ENCODE data around the gene F7. TPM values are rescaled to one million over a fixed set of nuclear protein-coding genes. Genes with fewer than 3 reads are reported as not detected.
"Not testable (repeated sequence)": the region's sequence is repeated elsewhere in the genome, so short reads cannot be mapped to it uniquely, and the experiment has no call there.

The F7 gene
- total RNA-seq, 2 experiments from 2014 or later = 0.29 to 0.56 TPM

DNA sequence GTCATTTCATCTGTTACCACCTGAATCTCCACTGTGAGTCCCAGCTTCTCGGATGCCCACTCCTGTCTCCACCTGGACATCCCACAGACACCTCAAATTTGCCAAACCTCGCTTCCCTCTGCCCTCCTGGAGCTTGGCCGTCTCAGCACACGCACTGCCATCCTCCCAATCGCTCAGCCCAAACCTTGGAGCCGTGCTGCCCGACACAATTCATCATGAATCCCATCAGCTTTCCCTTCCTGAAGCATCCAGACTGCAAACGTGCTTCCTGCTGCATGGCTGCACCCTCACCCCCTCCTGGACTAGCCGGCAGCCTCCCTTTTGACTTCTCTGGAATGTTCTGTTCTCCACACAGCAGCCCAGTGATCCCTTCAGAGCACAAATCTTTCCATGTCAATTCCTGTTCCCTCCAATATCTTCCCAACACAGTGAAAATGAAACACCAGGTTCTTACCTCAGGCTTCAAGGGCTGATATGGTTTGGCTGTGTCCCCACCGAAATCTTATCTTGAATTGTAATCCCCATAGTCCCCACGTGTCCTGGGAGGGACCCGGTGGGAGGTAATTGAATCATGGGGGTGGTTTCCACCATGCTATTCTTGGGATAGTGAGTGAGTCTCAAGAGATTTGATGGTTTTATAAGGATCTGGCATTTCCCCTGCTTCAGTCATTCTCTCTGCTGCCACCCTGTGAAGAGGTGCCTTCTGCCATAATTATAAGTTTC lies 51.8 kb downstream of the F7 start:
- H3K27me3 Mint-ChIP-seq = no peaks in the 10 kb centered on the region
- POLR2A ChIA-PET = interaction anchor here (1.1 kb wide), 1 partner anchor 50 kb away, joined by 3 read pairs; no protein-coding TSS in a partner anchor
- CTCF ChIA-PET = no interaction called here
- intact Hi-C loops (cut with micrococcal nuclease) = loop anchor here (10.0 kb wide), 1 partner anchor 193 kb away; the partner anchor contains the start of gene MCF2L
- peaks cover 17% of the 10 kb centered on the region for H3K9me3 Mint-ChIP-seq
- H3K4me3 Mint-ChIP-seq = no peak overlapping the region
- H3K4me1 Mint-ChIP-seq (ENCODE audit: low read depth) = peaks cover 17% of the 10 kb centered on the region
- no peak overlapping the region for H3K27ac Mint-ChIP-seq
- peak; percentile 3 for DNase-seq
- H3K36me3 Mint-ChIP-seq = peaks cover 4% of the 10 kb centered on the region

DNA sequence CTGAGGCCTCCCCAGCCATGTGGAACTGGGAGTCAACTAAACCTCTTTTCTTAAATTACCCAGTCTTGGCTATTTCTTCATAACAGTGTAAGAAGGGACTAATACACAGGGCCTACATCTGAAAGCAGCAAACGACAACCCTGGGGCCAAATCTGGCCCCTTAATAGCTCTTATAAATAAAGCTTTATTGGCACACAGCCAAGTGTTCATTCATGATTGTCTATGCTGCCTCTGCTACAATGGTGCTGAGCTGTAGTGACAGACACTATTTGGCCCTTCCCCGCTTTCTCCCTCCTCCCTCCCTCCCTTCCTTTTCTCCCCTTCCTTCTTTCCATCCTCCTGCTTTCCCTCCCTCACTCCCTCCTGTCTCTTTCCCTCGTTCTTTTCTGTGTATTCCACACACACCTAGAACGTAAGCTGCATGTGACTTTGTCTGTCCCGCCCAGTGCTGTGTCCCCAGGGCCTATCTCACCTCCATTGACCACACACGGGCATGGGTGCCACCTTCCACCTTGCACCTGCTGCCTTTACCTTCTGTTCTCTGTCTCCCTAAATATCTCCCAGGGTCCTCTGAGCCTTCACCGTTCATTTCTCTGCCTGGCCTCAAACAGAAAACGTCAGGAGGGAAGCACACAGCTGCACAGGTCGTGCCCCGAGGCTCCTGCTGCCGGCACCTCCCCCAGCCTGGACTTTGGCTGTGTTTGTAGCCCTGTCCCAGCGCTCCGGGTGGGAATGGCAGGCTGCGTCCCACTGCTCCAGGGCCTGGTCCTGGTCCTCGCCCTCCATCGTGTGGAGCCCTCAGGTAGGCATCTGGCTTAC lies 52.5 kb downstream of the F7 start, which contains the start of gene PROZ:
PROZ (plus strand) TSS at position 720 of the 819 bp plus-strand sequence; CDS start at position 733, 13 bp downstream.
- H3K4me1 Mint-ChIP-seq (ENCODE audit: low read depth) = peaks cover 11% of the 10 kb centered on the region

DNA sequence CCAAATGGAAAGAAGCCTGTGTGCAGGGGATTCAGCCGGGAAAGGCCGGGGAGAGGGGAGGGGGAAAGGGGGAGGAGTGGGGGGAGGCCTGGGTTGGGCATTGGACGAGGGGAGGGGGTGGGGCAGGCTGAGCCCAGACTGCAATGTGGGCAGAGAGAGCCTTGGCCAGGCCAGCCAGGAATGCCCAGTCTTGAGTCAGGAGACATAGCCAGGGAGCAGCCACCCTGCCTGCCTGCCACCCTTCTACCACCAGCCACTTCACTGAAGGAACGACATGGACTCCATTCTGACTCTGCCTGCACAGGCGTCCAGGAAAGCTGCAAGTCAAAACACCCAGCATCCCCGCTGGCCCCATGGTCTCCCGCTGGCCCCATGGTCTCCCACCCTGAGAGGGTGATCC lies 53.4 kb downstream of the F7 start:
- peaks cover 7% of the 10 kb centered on the region for H3K4me1 Mint-ChIP-seq (ENCODE audit: low read depth)
- CTCF ChIA-PET = no interaction called here
- no peaks in the 10 kb centered on the region for H3K27me3 Mint-ChIP-seq

More for the DNA sequence above, 52.5 kb downstream of the F7 start, which contains the start of gene PROZ:
- Mint-ChIP-seq H3K36me3 (peaks cover 4% of the 10 kb centered on the region), H3K27ac (no peak within 1 kb of the TSS), H3K27me3 (no peaks in the 10 kb centered on the region), H3K4me3 (no peak within 1 kb of the TSS), H3K9me3 (peaks cover 17% of the 10 kb centered on the region)
- CTCF ChIA-PET = no interaction called here
- intact Hi-C loops (cut with micrococcal nuclease) = loop anchor here (10.0 kb wide), 1 partner anchor 193 kb away; the partner anchor contains the start of gene MCF2L
- peak; percentile 0 for DNase-seq
- POLR2A ChIA-PET = no interaction called here

DNA sequence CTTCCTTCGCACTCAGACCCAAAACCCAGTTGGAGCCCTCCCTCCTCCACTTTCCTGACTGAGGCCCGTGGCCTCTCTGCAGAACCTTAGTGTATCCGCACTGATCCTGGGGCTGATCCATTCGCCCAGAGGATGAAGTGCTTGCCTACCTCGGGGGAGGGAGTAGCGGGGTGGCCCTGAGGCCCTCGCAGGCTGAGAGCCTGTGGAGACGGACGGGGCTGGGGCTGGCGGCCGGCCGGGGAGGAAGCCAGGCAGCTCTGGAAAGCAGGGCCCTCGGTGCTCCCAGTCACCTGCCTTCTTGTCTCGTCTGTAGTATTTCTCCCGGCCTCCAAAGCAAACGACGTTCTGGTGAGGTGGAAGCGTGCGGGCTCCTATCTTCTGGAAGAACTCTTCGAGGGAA lies 54.1 kb downstream of the F7 start:
- ChIA-PET POLR2A (no interaction called here), CTCF (no interaction called here)
- no peak for DNase-seq
- H3K4me1 Mint-ChIP-seq (ENCODE audit: low read depth) = peaks cover 7% of the 10 kb centered on the region
- intact Hi-C loops (cut with micrococcal nuclease) = loop anchor here (10.0 kb wide), 1 partner anchor 195 kb away; the partner anchor contains the start of gene MCF2L
- H3K27ac Mint-ChIP-seq = no peak overlapping the region
- H3K4me3 Mint-ChIP-seq = no peak overlapping the region
- peaks cover 4% of the 10 kb centered on the region for H3K36me3 Mint-ChIP-seq
- peaks cover 17% of the 10 kb centered on the region for H3K9me3 Mint-ChIP-seq
- no peaks in the 10 kb centered on the region for H3K27me3 Mint-ChIP-seq

More for the DNA sequence above, 53.4 kb downstream of the F7 start:
- Mint-ChIP-seq H3K4me3 (no peak overlapping the region), H3K27ac (no peak overlapping the region), H3K9me3 (peaks cover 17% of the 10 kb centered on the region), H3K36me3 (peaks cover 4% of the 10 kb centered on the region)
- intact Hi-C loops (cut with micrococcal nuclease) = loop anchor here (10.0 kb wide), 1 partner anchor 194 kb away; the partner anchor contains the start of gene MCF2L
- POLR2A ChIA-PET = no interaction called here
- no peak for DNase-seq

DNA sequence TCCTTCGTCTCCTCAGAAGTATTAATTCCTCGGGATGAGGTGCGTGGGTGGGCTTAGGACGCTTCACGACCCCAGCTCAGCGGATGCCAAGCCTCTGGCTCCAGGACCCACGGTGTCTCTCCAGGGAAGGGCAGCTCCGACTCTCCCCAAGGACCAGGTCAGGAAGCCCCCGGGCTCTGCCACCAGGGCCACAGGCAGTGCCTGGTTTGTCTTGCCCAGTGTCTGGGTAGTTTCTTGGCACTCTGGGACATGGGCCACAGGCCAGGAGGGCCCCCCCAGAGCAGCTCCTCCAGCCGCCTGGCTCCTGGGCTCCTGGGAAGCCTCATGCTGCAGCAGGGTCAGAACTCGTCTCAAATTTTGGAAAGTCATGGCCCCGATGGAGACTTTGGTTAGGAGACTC lies 55.4 kb downstream of the F7 start:
- no peak for DNase-seq
- Mint-ChIP-seq H3K36me3 (no peaks in the 10 kb centered on the region), H3K9me3 (peaks cover 5% of the 10 kb centered on the region), H3K27ac (peak overlapping the region; percentile 54), H3K27me3 (no peaks in the 10 kb centered on the region), H3K4me1 (ENCODE audit: low read depth) (peaks cover 14% of the 10 kb centered on the region), H3K4me3 (peak overlapping the region; percentile 29)
- POLR2A ChIA-PET = no interaction called here
- intact Hi-C loops (cut with micrococcal nuclease) = no loop called here
- CTCF ChIA-PET = no interaction called here

DNA sequence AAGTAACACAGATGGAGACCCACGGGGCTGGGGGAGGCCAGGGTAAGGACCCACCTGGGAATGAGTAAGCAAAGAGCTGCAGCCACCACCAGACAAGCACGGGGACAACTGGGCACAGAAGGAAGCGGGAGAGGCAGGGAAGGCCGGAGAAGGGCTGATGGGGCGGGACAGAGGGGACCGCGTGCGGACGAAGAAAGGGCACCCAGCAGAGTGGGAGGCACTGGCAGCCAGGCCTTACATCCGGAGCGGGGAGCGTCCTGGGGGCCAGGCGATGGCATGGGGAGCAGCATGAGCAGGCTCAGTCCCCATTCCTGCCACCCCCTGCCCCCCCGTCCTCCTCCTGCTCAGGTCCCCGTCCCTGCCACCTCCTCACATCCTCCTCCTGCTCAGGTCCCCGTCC lies 55.8 kb downstream of the F7 start:
- Mint-ChIP-seq H3K4me1 (ENCODE audit: low read depth) (peaks cover 18% of the 10 kb centered on the region), H3K4me3 (peak overlapping the region; percentile 29), H3K36me3 (no peaks in the 10 kb centered on the region), H3K27me3 (no peaks in the 10 kb centered on the region), H3K9me3 (peaks cover under 1% of the 10 kb centered on the region), H3K27ac (peak overlapping the region; percentile 54)
- CTCF ChIA-PET = no interaction called here
- POLR2A ChIA-PET = no interaction called here
- DNase-seq = no peak
- intact Hi-C loops (cut with micrococcal nuclease) = no loop called here

DNA sequence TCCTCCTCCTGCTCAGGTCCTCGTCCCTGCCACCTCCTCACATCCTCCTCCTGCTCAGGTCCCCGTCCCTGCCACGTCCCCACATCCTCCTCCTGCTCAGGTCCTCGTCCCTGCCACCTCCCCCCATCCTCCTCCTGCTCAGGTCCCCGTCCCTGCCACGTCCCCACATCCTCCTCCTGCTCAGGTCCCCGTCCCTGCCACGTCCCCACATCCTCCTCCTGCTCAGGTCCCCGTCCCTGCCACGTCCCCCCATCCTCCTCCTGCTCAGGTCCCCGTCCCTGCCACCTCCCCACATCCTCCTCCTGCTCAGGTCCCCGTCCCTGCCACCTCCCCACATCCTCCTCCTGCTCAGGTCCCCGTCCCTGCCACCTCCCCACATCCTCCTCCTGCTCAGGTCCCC lies 56.4 kb downstream of the F7 start:
- POLR2A ChIA-PET; H3K9me3 Mint-ChIP-seq; H3K27ac Mint-ChIP-seq; H3K4me3 Mint-ChIP-seq; intact Hi-C loops (cut with micrococcal nuclease); H3K36me3 Mint-ChIP-seq; H3K27me3 Mint-ChIP-seq; CTCF ChIA-PET: not testable (repeated sequence)
- peak; percentile 36 for DNase-seq
- H3K4me1 Mint-ChIP-seq (ENCODE audit: low read depth) = peaks cover 18% of the 10 kb centered on the region

DNA sequence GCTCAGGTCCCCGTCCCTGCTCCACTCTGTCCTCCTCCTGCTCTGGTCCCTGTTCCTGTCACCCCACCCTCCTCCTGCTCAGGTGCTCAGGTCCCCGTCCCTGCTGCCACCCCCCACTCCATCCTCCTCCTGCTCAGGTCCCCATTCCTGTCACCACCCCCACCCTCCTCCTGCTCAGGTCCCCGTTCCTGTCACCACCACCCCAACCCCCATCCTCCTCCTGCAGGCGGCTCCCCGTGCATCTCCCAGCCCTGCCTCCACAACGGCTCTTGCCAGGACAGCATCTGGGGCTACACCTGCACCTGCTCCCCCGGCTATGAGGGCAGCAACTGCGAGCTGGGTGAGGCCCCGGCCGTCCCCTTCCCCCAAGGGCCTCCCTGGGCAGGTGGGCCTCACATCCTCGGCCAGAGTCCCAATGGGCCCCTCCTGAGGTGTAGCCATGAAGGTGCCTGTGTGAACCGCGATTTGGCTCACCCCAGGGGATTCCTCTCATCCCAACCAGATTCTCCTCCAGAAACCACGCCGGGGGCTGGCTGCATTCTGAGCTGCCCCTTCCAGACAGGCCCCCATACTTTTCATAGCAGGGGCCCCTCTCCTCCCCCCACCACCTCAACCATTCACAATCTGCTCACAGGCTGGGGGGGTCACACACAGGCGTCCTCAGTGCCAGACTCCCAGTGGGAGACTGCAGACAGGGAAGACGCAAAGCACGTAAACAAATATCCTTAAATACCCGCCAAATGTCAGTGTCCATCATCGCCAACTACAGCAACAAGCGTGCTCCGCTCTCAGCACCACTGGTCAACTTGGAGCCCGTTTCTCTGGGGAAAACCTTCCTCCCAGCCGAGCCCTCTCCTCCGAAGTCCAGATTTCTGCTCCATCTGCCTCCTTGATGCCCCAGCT lies 57.4 kb downstream of the F7 start:
- Mint-ChIP-seq H3K36me3 (peaks cover 7% of the 10 kb centered on the region), H3K4me1 (ENCODE audit: low read depth) (peaks cover 18% of the 10 kb centered on the region), H3K27me3 (no peaks in the 10 kb centered on the region), H3K4me3 (no peak overlapping the region), H3K9me3 (peaks cover 2% of the 10 kb centered on the region), H3K27ac (no peak overlapping the region)
- ChIA-PET CTCF (no interaction called here), POLR2A (no interaction called here)
- peak; percentile 31 for DNase-seq
- intact Hi-C loops (cut with micrococcal nuclease) = no loop called here

DNA sequence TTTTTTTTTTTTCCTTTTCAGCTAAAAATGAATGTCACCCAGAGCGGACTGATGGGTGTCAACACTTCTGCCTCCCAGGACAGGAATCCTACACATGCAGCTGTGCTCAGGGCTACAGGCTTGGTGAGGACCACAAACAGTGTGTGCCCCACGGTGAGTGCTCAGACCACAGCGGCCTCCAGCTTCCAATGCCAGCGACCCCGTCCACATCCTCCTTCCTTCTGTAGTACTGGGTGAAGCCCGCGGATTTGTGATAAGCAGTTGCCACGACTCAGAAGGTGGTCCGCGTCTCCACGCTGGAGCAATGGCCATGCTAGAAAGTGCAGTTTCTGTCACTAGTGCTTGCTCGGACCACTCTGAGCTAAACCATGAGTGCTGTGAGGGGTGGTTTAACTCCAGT lies 58.9 kb downstream of the F7 start:
- ChIA-PET POLR2A (no interaction called here), CTCF (no interaction called here)
- H3K4me1 Mint-ChIP-seq (ENCODE audit: low read depth) = peaks cover 18% of the 10 kb centered on the region
- intact Hi-C loops (cut with micrococcal nuclease) = no loop called here
- H3K4me3 Mint-ChIP-seq = no peak overlapping the region
- H3K36me3 Mint-ChIP-seq = peaks cover 21% of the 10 kb centered on the region
- no peaks in the 10 kb centered on the region for H3K27me3 Mint-ChIP-seq
- H3K27ac Mint-ChIP-seq = no peak overlapping the region
- H3K9me3 Mint-ChIP-seq = peaks cover 4% of the 10 kb centered on the region
- no peak for DNase-seq

DNA sequence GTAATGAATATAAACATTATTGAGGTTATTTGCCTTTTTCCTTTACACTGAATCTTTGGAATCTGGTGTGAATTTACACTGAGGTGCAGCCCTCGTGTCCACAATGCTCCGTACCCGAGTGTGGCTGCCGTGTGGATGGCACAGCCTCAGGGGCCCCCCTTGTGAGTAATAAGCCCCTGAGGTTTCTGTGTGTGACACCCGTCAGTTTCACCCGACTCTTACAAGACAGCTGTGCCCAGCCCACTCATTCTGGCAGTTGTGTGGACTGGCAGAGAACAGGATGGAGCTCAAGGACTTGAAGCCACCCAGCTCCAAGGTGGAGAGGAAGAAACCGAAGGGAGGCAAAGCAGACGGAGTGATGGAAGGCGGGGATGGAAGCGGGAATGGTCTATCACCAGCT lies 60.7 kb downstream of the F7 start:
- intact Hi-C loops (cut with micrococcal nuclease) = no loop called here
- CTCF ChIA-PET = no interaction called here
- Mint-ChIP-seq H3K4me3 (no peak overlapping the region), H3K4me1 (ENCODE audit: low read depth) (peaks cover 23% of the 10 kb centered on the region), H3K9me3 (peaks cover 4% of the 10 kb centered on the region), H3K27me3 (no peaks in the 10 kb centered on the region), H3K27ac (no peak overlapping the region), H3K36me3 (peaks cover 32% of the 10 kb centered on the region)
- peak; percentile 35 for DNase-seq
- POLR2A ChIA-PET = no interaction called here

DNA sequence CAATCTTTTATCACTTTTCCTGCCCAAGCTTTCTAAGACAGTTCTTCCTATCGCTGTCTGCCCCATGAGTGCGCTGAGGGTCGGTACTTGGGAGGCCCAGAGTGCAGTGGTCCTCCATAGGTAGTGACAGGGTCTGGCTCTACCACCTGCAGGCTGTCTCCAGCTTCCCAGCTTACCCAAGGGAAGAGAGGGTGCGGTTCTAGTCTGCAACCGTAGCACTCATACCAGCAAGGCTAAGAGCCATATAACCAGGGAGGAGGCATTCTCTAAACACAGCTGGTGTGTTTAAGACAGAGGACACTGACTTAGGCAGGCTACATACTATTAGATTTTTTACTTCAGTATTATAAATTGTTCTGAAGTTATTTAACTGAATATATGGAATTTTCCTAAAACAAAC lies 61.1 kb downstream of the F7 start:
- H3K27ac Mint-ChIP-seq = no peak overlapping the region
- H3K9me3 Mint-ChIP-seq = peaks cover 4% of the 10 kb centered on the region
- intact Hi-C loops (cut with micrococcal nuclease) = no loop called here
- CTCF ChIA-PET = no interaction called here
- no peak overlapping the region for H3K4me3 Mint-ChIP-seq
- peaks cover 37% of the 10 kb centered on the region for H3K36me3 Mint-ChIP-seq
- DNase-seq = no peak
- no peaks in the 10 kb centered on the region for H3K27me3 Mint-ChIP-seq
- H3K4me1 Mint-ChIP-seq (ENCODE audit: low read depth) = peaks cover 22% of the 10 kb centered on the region
- POLR2A ChIA-PET = no interaction called here

DNA sequence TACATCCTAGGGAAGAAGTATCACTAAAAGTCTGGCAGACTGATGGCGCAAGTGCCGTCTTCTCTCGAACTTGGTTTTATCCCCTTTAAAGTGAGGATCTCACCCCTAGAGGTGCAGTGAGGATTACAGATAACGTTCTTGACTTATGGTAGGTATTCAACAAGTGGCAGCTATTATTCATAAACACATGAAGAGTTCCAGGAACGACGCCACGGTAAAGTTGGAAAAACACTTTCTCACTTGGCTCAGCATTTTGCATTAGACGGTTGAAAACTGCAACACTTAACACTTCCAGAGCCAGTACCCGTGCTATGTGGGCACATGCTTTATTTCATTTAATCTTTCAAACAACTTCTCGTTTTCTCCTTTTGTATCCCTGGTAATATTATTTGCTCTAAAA lies 61.6 kb downstream of the F7 start:
- intact Hi-C loops (cut with micrococcal nuclease) = no loop called here
- no peaks in the 10 kb centered on the region for H3K27me3 Mint-ChIP-seq
- H3K9me3 Mint-ChIP-seq = peaks cover 4% of the 10 kb centered on the region
- no peak for DNase-seq
- POLR2A ChIA-PET = no interaction called here
- H3K36me3 Mint-ChIP-seq = peaks cover 39% of the 10 kb centered on the region
- peaks cover 22% of the 10 kb centered on the region for H3K4me1 Mint-ChIP-seq (ENCODE audit: low read depth)
- CTCF ChIA-PET = no interaction called here
- H3K4me3 Mint-ChIP-seq = no peak overlapping the region
- no peak overlapping the region for H3K27ac Mint-ChIP-seq
